ENCODE results near the gene SMYD3.

Gene SMYD3

GRCh38 chr1:245702346-245702745, 804.7 kb downstream of the SMYD3 start:
- Mint-ChIP-seq H3K4me1 (ENCODE audit: low read depth) (no peaks in the 10 kb centered on the region), H3K9me3 (no peaks in the 10 kb centered on the region), H3K27ac (no peak overlapping the region), H3K27me3 (ENCODE audit: low read depth) (no peaks in the 10 kb centered on the region), H3K4me3 (no peak overlapping the region), H3K36me3 (ENCODE audit: low read depth) (no peaks in the 10 kb centered on the region)

- no peaks in the 10 kb centered on the region for H3K9me3 Mint-ChIP-seq
- H3K4me1 Mint-ChIP-seq (ENCODE audit: low read depth), result no peaks in the 10 kb centered on the region
- no peaks in the 10 kb centered on the region for H3K36me3 Mint-ChIP-seq (ENCODE audit: low read depth)
- H3K27ac Mint-ChIP-seq, result no peak overlapping the region
- H3K4me3 Mint-ChIP-seq, result no peak overlapping the region
- H3K27me3 Mint-ChIP-seq (ENCODE audit: low read depth), result no peaks in the 10 kb centered on the region
Measured at GRCh38 chr1:245701631-245702030, 805.4 kb downstream of the SMYD3 start.

GRCh38 chr1:245700631-245701030, 806.4 kb downstream of the SMYD3 start:
- H3K27ac Mint-ChIP-seq, result no peak overlapping the region

More at GRCh38 chr1:245700631-245701030, 806.4 kb downstream of the SMYD3 start:
- H3K4me1 Mint-ChIP-seq (ENCODE audit: low read depth), result no peaks in the 10 kb centered on the region
- no peaks in the 10 kb centered on the region for H3K27me3 Mint-ChIP-seq (ENCODE audit: low read depth)
- H3K36me3 Mint-ChIP-seq (ENCODE audit: low read depth), result no peaks in the 10 kb centered on the region
- H3K4me3 Mint-ChIP-seq, result no peak overlapping the region
- H3K9me3 Mint-ChIP-seq, result no peaks in the 10 kb centered on the region
